WTC11 (cell line): ENCODE results near the gene SPINT1.
A peak's percentile ranks its signal among the peaks of the same experiment; 100 is the strongest.

Experiments used
- ELF4 ChIP-seq: sonication (generic); formaldehyde crosslinking; IDR thresholded peaks from 2 replicates; pipeline ENCODE4 v1.8.1; 2022; ENCODE audit warnings: low read depth, mild to moderate bottlenecking, moderate library complexity, missing genetic modification reagents
- ETV6 ChIP-seq: sonication (generic); formaldehyde crosslinking; IDR thresholded peaks from 2 replicates; pipeline ENCODE4 v1.8.1; 2022; ENCODE audit warnings: mild to moderate bottlenecking, missing genetic modification reagents
- MYBL2 ChIP-seq: sonication (generic); formaldehyde crosslinking; IDR thresholded peaks from 2 replicates; pipeline ENCODE4 v1.8.1; 2023; ENCODE audit warnings: mild to moderate bottlenecking, moderate library complexity, missing genetic modification reagents
- TP53 ChIP-seq: sonication (generic); formaldehyde crosslinking; IDR thresholded peaks from 2 replicates; pipeline ENCODE4 v1.8.1; 2023; ENCODE audit warnings: mild to moderate bottlenecking, missing genetic modification reagents
- ZNF232 ChIP-seq: sonication (generic); formaldehyde crosslinking; IDR thresholded peaks from 2 replicates; pipeline ENCODE4 v1.8.0; 2022; ENCODE audit warnings: mild to moderate bottlenecking, missing genetic modification reagents
- TF ChIP-seq, protein P1 (sequence below): sonication (generic); formaldehyde crosslinking; IDR thresholded peaks from 2 replicates; pipeline ENCODE4 v1.8.1; 2022; ENCODE audit warnings: missing genetic modification reagents, borderline replicate concordance
- TF ChIP-seq, protein P2 (sequence below): fragments of 200-600 bp; IDR thresholded peaks from 2 replicates; pipeline ENCODE4 v1.8.0; 2022; ENCODE audit warnings: antibody characterized with exemption

DNA sequence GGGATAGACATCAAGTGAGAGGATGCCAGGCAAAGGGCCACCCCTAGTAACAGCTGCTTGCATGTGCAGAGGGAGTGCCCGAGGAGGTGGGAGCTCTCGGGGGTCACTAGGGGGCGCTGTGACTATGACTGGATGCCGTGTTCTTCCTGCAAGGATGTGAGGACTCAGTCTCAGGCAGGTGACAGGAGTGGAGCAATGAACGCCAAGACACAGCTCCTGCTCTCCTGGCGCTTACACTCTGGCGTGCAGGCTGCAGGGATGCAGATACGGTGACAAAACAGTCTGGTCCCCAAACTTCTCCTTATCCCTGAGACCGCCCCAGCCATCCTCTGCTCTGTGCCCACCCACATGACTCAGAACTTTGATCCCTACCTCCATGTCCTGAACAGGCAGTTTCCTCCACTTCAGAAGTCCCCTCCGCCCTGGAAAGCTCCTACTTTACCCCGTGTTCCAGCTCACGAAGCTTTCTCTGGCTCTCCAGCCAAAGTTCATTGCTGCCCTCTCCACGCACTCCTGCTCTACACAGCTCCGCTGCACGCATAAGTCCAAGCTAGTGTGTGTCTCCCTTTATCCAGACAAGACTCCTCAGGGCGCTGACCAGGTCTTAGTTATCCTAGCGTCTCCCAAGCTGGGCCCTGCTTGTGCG lies 15.5 kb downstream of the SPINT1 start:
- TF ChIP-seq ZNF232 (no peak), ELF4 (CRISPR knock-in tag) (no peak), TP53 (CRISPR knock-in tag) (no peak), ETV6 (no peak), MYBL2 (CRISPR knock-in tag) (0 out of 2 replicates have a peak, but pooled peaks have one; percentile 29)
- TF ChIP-seq, protein P1, sequence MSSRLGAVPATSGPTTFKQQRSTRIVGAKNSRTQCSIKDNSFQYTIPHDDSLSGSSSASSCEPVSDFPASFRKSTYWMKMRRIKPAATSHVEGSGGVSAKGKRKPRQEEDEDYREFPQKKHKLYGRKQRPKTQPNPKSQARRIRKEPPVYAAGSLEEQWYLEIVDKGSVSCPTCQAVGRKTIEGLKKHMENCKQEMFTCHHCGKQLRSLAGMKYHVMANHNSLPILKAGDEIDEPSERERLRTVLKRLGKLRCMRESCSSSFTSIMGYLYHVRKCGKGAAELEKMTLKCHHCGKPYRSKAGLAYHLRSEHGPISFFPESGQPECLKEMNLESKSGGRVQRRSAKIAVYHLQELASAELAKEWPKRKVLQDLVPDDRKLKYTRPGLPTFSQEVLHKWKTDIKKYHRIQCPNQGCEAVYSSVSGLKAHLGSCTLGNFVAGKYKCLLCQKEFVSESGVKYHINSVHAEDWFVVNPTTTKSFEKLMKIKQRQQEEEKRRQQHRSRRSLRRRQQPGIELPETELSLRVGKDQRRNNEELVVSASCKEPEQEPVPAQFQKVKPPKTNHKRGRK (CRISPR knock-in tag), result no peak
- TF ChIP-seq, protein P2, sequence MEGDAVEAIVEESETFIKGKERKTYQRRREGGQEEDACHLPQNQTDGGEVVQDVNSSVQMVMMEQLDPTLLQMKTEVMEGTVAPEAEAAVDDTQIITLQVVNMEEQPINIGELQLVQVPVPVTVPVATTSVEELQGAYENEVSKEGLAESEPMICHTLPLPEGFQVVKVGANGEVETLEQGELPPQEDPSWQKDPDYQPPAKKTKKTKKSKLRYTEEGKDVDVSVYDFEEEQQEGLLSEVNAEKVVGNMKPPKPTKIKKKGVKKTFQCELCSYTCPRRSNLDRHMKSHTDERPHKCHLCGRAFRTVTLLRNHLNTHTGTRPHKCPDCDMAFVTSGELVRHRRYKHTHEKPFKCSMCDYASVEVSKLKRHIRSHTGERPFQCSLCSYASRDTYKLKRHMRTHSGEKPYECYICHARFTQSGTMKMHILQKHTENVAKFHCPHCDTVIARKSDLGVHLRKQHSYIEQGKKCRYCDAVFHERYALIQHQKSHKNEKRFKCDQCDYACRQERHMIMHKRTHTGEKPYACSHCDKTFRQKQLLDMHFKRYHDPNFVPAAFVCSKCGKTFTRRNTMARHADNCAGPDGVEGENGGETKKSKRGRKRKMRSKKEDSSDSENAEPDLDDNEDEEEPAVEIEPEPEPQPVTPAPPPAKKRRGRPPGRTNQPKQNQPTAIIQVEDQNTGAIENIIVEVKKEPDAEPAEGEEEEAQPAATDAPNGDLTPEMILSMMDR, result peak; percentile 92
